Head of caudate nucleus (tissue), 42 donors: ENCODE measurements around the gene IL13RA2.

Experiments
- DNase-seq, 42 donors: peaks; one replicate each; pipeline versions ENCODE4 v3.0.0 to v3.0.0-alpha.2; 2020 to 2021; ENCODE audit warnings: mixed read lengths in 7 of 42
- intact Hi-C: fragments of 100-400 bp; cut with DNase I; formaldehyde crosslinking; loops from one replicate; pipeline ENCODE4 v1.15.0; 2022

Gene IL13RA2

DNA sequence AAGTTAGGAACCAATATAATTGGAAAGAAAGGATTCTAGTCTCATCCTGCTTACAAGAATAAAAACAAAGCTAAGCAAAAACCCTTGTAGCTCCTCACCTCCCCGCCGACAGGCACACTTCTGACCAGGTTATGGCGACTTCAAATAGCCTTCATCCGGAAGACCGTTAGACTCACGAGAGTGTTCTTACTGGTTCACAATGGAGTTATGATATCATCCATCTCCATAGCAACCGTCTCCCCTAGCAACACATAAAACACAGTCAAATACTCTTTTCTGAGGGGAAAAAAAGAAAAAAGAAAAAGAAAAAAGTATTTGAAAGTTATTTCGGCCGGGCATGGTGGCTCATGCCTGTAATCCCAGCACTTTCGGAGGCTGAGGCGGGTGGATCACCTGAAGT lies at the start of gene IL13RA2:
TSS of gene IL13RA2 (minus strand) at position 162 of the 400 bp plus-strand sequence. CDS start 347 bp downstream, outside the sequence.
- DNase-seq = peak in 12 of 42 donors; percentile 0 to 41 (median 12)
- intact Hi-C loops = no loop called here

- intact Hi-C loops = no loop called here
- DNase-seq = no peak
These were observed 47.9 kb upstream of the IL13RA2 start for GRCh38 chrX:115065304-115065703.

DNA sequence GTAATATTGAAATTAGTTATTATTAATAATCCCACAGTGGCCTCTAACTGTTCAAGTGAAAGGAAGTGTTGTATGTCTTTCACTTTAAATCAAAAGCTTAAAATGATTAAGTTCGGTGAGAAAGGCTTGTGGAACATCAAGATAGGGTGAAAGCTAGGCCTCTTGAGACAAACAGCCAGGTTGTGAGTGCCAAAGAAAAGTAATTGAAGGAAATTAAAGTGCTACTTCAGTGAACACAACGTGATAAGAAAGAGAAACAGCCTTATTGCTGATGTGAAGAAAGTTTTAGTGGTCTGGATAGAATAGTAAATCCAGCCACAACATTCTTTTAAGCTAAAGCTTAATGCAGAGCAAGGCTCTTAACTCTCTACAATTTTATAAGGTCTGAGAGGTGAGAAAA lies 42.6 kb upstream of the IL13RA2 start:
- intact Hi-C loops = no loop called here

GRCh38 chrX:115058276-115058675 lies 40.9 kb upstream of the IL13RA2 start:
- intact Hi-C loops = no loop called here
- no peak for DNase-seq

More for the DNA sequence above, 42.6 kb upstream of the IL13RA2 start:
- no peak for DNase-seq

GRCh38 chrX:115054876-115055275 lies 37.5 kb upstream of the IL13RA2 start:
- no peak for DNase-seq
- intact Hi-C loops = no loop called here

GRCh38 chrX:115053223-115053622 lies 35.8 kb upstream of the IL13RA2 start:
- DNase-seq = no peak
- intact Hi-C loops = no loop called here

DNA sequence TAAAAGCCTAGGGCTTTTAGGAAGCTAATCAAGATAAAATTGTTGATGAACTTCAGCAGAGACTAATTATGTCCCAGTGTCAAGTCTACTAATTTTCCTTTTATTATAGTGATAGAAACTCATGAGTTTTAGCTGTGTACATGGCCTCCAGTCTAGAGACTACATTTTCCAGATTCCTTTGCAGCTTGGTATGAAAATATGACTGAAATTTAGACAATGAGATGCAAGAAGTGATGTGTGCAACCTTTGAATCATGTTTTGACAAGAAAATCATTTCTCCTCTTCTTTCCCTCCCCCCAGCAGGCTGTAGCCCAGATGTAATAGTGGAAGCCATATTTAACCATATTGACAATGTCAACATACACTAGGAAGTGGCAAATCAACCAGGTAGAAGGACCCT lies 30.3 kb upstream of the IL13RA2 start:
- intact Hi-C loops = no loop called here
- DNase-seq = no peak

- no peak for DNase-seq
- intact Hi-C loops = no loop called here
These were observed 29.8 kb upstream of the IL13RA2 start for GRCh38 chrX:115047181-115047580.

DNA sequence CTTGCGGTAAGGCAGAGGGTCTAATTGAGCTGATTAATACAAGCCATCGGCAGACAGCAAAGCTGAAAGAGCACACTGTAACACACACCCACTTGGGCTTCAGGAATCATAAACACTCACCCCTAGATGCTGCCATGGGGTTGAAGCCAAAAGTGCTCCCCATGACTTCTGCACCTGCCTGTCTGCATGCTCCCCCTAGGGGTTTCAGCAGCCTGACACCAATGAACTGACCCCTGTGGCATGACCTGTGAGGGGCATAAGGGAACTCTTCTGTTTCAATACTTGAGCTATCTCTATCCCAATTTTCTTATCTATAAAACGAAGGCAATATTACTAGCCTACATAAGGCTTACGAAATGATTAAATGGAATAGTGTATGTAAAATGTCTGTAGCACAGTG lies 23.0 kb upstream of the IL13RA2 start:
- intact Hi-C loops = no loop called here
- no peak for DNase-seq

GRCh38 chrX:115038406-115038805 lies 21.0 kb upstream of the IL13RA2 start:
- no peak for DNase-seq
- intact Hi-C loops = no loop called here

DNA sequence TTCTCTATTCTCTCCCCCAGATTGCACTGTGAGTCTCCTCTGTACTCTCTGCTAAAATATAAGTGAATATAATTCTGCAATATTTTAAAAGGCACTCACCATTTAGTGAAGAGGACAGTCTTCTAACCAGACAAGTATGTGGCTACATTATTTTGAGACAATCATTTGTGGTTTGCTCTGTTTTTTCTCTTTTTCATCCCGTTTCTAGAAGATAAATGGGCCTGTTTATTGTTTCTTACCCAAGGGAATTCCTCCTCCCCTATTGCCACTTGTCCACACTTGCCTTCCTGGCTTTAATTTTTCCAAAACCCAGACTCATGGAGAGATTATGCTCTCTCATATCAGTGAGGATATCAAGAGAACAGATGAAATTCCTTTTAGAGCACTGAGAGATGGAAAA lies 18.6 kb upstream of the IL13RA2 start:
- DNase-seq = no peak
- intact Hi-C loops = no loop called here

- DNase-seq = no peak
- intact Hi-C loops = no loop called here
These were observed 14.6 kb upstream of the IL13RA2 start for GRCh38 chrX:115031989-115032388.

GRCh38 chrX:115030625-115031024 lies 13.2 kb upstream of the IL13RA2 start:
- intact Hi-C loops = no loop called here
- DNase-seq = no peak

- DNase-seq = no peak
- intact Hi-C loops = no loop called here
These were observed 12.6 kb upstream of the IL13RA2 start for GRCh38 chrX:115029869-115030570.

GRCh38 chrX:115029440-115029839 lies 12.0 kb upstream of the IL13RA2 start:
- intact Hi-C loops = no loop called here
- DNase-seq = no peak

DNA sequence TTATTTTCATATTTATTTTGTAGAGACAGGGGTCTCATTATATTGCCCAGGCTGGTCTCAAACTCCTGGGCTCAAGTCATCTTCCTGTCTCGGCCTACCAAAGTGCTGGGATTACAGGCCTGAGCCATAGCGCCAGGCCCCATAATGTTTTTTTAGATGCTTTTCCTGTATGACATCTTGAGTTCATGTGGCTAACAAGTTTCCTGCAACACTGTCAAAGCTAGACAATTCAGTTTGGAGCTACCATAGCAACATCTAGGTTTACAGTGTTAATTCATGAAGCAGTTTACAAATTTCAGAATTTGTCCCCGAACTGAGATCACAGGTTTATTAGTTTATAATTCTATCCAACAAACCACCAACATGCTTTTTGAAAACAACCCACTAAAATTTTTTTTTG lies 6.4 kb upstream of the IL13RA2 start:
- intact Hi-C loops = no loop called here

GRCh38 chrX:115023139-115023538 lies 5.7 kb upstream of the IL13RA2 start:
- DNase-seq = no peak

More for the DNA sequence above, 6.4 kb upstream of the IL13RA2 start:
- DNase-seq = no peak

DNA sequence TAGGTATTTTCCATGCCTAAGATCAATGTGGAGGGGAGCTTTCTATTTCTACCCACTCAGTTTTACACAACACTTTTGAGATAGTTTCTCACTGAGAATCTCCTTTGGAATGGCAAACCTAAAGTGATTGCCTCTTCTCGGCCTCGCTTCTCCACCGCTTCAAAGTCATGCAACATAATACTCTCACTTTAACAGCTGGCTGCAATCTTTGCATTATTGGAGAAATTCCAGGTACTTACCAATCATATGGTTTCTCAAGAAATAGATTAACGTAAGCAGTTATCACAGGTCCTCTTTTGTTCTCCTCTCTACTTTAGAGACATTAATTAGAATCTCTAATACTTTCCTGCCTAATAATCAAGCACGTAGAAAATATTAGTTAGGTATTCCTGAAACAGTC lies 3.7 kb upstream of the IL13RA2 start:
- intact Hi-C loops = no loop called here
- no peak for DNase-seq

More at GRCh38 chrX:115023139-115023538, 5.7 kb upstream of the IL13RA2 start:
- intact Hi-C loops = no loop called here

GRCh38 chrX:115018944-115019343 lies 1.5 kb upstream of the IL13RA2 start:
- intact Hi-C loops = no loop called here
- DNase-seq = no peak

DNA sequence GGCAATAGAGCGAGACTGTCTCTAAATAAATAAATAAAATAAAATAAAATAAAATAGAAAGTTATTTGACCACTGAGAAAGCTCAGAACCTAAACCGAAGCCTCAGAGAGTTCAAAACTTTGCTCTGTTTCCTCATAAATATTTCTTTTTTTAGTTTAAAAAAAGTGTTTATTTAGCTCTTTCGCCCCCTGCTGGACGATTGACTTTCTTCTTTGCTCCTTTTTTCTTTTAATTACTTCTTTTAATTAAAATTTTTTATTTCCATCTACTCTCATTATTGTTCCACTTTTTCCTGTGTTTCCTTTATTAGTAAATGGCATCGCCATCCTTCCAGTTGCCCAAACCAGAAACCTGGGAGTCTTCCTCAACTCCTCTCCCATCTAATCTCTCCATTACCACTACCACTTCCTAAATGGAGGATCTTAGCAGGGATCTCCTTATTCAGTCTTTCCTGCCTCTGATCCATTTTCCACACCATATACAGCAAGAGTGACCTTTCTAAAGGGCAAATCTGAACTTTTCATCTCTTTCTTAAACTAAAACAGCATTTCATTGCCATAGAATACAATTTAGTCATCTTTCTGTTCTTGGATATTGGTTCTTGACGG lies 728 bp upstream of the IL13RA2 start:
- peak in 2 of 42 donors; percentile 2 to 42 for DNase-seq
- intact Hi-C loops = no loop called here

DNA sequence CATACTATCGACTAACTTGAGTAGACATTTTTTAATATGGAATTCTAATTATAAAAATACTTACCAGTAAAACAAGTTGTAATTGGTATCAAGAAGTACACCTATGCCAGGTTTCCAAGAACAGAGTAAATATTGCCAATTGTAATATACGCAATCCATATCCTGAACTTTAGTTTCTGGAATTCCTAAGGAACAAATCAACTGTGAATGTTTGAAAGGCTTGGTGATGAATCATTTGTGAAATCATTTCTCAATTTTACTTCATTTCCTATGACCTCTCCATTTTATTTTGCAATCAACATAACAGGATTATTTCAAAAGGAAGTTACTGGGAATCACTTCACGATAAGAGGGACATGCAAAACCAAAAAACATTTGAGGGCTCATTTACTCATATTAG lies 3.7 kb downstream of the IL13RA2 start:
- no peak for DNase-seq
- intact Hi-C loops = no loop called here
